Calu3 (cell line): Measurements from ENCODE around the gene TMEM263. TPM values are rescaled to one million over a fixed set of nuclear protein-coding genes. Genes with fewer than 3 reads are reported as not detected.

Source experiments
- BruUV-seq: library from RNA; stranded (reverse); fragments of 400-500 nt; replicated peaks from 2 replicates; lab custom pipeline; 2021; lab: Mats Ljungman, UMichigan
- CTCF ChIA-PET: fragments of 300-600 bp; sonication (Branson Sonifier 250); formaldehyde crosslinking; loops from one replicate; lab custom pipeline; 2022; ENCODE audit warnings: antibody characterized with exemption; lab: Charles Lee
- DNase-seq: peaks from one replicate; pipeline ENCODE4 v3.0.0; 2022
- H3K27ac Mint-ChIP-seq: one replicate; pipeline ENCODE4 v1.8.0; 2022; ENCODE audit warnings: mixed read lengths; ENCODE audit not compliant: unreplicated experiment
- H3K27me3 Mint-ChIP-seq: one replicate; pipeline ENCODE4 v1.8.0; 2022; ENCODE audit warnings: mixed read lengths; ENCODE audit not compliant: unreplicated experiment
- H3K36me3 Mint-ChIP-seq: one replicate; pipeline ENCODE4 v1.8.0; 2022; ENCODE audit warnings: mild to moderate bottlenecking, moderate library complexity, mixed read lengths; ENCODE audit not compliant: insufficient read depth, unreplicated experiment
- H3K4me1 Mint-ChIP-seq: one replicate; pipeline ENCODE4 v1.8.0; 2022; ENCODE audit warnings: mild to moderate bottlenecking, low read depth, mixed read lengths; ENCODE audit not compliant: unreplicated experiment
- H3K4me3 Mint-ChIP-seq: one replicate; pipeline ENCODE4 v1.8.0; 2022; ENCODE audit warnings: mild to moderate bottlenecking, low read depth, moderate library complexity, mixed read lengths; ENCODE audit not compliant: unreplicated experiment
- H3K9me3 Mint-ChIP-seq: one replicate; pipeline ENCODE4 v1.8.0; 2022; ENCODE audit warnings: low read depth, mixed read lengths; ENCODE audit not compliant: unreplicated experiment
- intact Hi-C: fragments of 100-400 bp; cut with micrococcal nuclease; formaldehyde crosslinking; loops from one replicate; pipeline ENCODE4 v1.10.0; 2022; ENCODE audit not compliant: unreplicated experiment
- total RNA-seq: library from RNA; stranded (reverse); gene quantifications from 2 replicates; pipeline ENCODE4 v1.2.3, GENCODE V29; 2022
- TF ChIP-seq, protein P1 (sequence below): fragments of 200-600 bp; IDR thresholded peaks from one replicate; pipeline ENCODE4 v1.8.0; 2022; ENCODE audit warnings: antibody characterized with exemption; ENCODE audit not compliant: unreplicated experiment

Gene TMEM263
- total RNA-seq, 1 experiment from 2014 or later, result 46.3 TPM

DNA sequence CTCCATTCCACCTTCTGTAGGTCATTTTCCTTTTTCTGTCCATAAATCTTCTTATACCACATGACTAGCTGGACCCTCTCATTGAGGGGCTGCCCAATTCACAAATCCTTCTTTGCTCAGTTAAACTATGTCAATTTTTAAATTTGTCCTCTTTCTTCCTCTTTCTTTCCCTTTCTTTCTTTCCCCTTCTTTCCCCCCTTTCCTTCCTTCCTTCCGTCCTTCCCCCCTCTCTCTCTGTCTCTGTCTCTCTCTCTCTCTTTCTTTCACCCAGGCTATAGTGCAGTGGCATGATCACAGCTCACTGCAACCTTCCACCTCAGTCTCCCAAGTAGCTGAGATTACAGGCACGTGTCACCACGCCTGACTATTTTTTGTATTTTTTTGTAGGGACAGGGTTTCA, 47.1 kb upstream of the TMEM263 start:
- no peaks in the 10 kb centered on the region for H3K27me3 Mint-ChIP-seq
- H3K4me1 Mint-ChIP-seq, result no peaks in the 10 kb centered on the region
- H3K9me3 Mint-ChIP-seq, result no peaks in the 10 kb centered on the region
- no peak for DNase-seq
- CTCF ChIA-PET, result interaction anchor here (0.7 kb wide), 1 partner anchor 113 kb away, joined by 5 read pairs; no protein-coding TSS in a partner anchor
- intact Hi-C loops, result no loop called here
- no peak overlapping the region for H3K4me3 Mint-ChIP-seq
- H3K36me3 Mint-ChIP-seq, result no peaks in the 10 kb centered on the region
- H3K27ac Mint-ChIP-seq, result no peak overlapping the region
- TF ChIP-seq, protein P1, sequence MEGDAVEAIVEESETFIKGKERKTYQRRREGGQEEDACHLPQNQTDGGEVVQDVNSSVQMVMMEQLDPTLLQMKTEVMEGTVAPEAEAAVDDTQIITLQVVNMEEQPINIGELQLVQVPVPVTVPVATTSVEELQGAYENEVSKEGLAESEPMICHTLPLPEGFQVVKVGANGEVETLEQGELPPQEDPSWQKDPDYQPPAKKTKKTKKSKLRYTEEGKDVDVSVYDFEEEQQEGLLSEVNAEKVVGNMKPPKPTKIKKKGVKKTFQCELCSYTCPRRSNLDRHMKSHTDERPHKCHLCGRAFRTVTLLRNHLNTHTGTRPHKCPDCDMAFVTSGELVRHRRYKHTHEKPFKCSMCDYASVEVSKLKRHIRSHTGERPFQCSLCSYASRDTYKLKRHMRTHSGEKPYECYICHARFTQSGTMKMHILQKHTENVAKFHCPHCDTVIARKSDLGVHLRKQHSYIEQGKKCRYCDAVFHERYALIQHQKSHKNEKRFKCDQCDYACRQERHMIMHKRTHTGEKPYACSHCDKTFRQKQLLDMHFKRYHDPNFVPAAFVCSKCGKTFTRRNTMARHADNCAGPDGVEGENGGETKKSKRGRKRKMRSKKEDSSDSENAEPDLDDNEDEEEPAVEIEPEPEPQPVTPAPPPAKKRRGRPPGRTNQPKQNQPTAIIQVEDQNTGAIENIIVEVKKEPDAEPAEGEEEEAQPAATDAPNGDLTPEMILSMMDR, result no peak
- BruUV-seq, result no TSS peak

GRCh38 chr12:106910202-106910601, 45.5 kb upstream of the TMEM263 start:
- Mint-ChIP-seq H3K4me1 (no peaks in the 10 kb centered on the region), H3K27ac (no peak overlapping the region), H3K4me3 (no peak overlapping the region), H3K9me3 (no peaks in the 10 kb centered on the region), H3K27me3 (no peaks in the 10 kb centered on the region), H3K36me3 (no peaks in the 10 kb centered on the region)
- no TSS peak for BruUV-seq
- intact Hi-C loops, result no loop called here
- TF ChIP-seq, protein P1, result no peak
- CTCF ChIA-PET, result interaction anchor here (0.7 kb wide), 1 partner anchor 1124 kb away, joined by 3 read pairs; no protein-coding TSS in a partner anchor
- DNase-seq, result no peak

DNA sequence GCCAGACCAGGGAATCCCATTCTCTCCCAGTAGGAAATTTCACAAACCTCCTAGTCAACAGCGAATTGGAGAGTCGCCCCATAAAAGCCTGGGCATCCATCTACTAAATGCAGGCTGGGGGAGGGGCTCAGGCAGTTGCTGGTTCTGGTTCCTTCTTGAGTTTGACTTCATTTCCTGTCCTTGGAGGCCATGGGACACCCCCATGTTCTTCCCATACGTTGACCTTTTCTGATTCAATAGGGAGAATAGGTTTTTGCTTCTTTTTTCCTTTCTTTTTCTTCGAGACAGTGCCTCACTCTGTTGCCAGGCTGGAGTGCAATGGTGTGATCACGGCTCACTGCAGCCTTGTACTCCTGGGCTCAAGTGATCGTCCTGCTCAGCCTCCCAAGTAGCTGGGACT, 44.1 kb upstream of the TMEM263 start:
- H3K27ac Mint-ChIP-seq, result no peak overlapping the region
- intact Hi-C loops, result no loop called here
- H3K4me1 Mint-ChIP-seq, result no peaks in the 10 kb centered on the region
- no peaks in the 10 kb centered on the region for H3K9me3 Mint-ChIP-seq
- CTCF ChIA-PET, result no interaction called here
- DNase-seq, result no peak
- no peaks in the 10 kb centered on the region for H3K27me3 Mint-ChIP-seq
- BruUV-seq, result no TSS peak
- H3K4me3 Mint-ChIP-seq, result no peak overlapping the region
- TF ChIP-seq, protein P1, result no peak
- H3K36me3 Mint-ChIP-seq, result no peaks in the 10 kb centered on the region

DNA sequence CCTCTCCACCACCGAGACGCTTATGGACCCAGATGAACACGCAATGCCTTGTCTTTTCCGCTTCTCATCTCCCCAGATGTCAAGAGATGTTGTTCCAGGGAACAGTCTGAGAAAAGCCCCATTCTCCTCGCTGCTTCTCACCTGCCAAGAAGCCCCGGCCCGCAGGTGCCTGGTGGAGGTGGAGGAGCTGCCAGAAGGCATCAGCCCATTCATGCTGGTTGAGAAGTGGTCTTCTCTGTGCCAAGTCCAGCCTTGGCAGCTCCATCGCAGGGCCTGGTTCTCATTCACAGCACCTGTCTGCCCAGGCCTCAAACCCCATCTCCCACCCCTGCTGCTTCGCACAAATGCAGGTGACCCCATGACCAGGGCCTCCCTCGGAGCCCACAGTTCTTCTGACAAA, 42.3 kb upstream of the TMEM263 start:
- CTCF ChIA-PET, result no interaction called here
- H3K4me3 Mint-ChIP-seq, result no peak overlapping the region
- no peaks in the 10 kb centered on the region for H3K36me3 Mint-ChIP-seq
- intact Hi-C loops, result no loop called here
- no peaks in the 10 kb centered on the region for H3K4me1 Mint-ChIP-seq
- TF ChIP-seq, protein P1, result no peak
- no peaks in the 10 kb centered on the region for H3K27me3 Mint-ChIP-seq
- H3K27ac Mint-ChIP-seq, result no peak overlapping the region
- no TSS peak for BruUV-seq
- no peaks in the 10 kb centered on the region for H3K9me3 Mint-ChIP-seq
- no peak for DNase-seq
